GM12878 (cell line): ENCODE data around the gene PRSS56. TPM values are rescaled to one million over a fixed set of nuclear protein-coding genes. Genes with fewer than 3 reads are reported as not detected.

ENCODE experiments used
- ATAC-seq: fragments of 200-7000 bp; cut with Tn5 transposase; 3 replicates; pipeline ENCODE4 v1.9.1; 2020; ENCODE audit warnings: mild to moderate bottlenecking, moderate library complexity
- BruUV-seq: library from RNA; stranded (reverse); fragments of 400-500 nt; replicated peaks from 2 replicates; lab custom pipeline; 2021; lab: Mats Ljungman, UMichigan
- CTCF ChIA-PET: fragments of 300-600 bp; sonication (Branson Sonifier 250); formaldehyde crosslinking; extraction: SDS; loops from one replicate; lab custom pipeline; 2021; ENCODE audit warnings: inconsistent platforms; lab: Yijun Ruan, JAX
- POLR2A ChIA-PET: fragments of 350-600 bp; formaldehyde crosslinking; extraction: SDS; loops from one replicate; lab custom pipeline; 2021; ENCODE audit warnings: inconsistent platforms; lab: Charles Lee
- RAD21 ChIA-PET: fragments of 300-600 bp; sonication (Branson Sonifier 250); formaldehyde crosslinking; loops from one replicate; lab custom pipeline; 2023; ENCODE audit warnings: antibody characterized with exemption; ENCODE audit not compliant: unreplicated experiment; lab: Charles Lee
- SMC1A ChIA-PET: fragments of 300-600 bp; sonication (Branson Sonifier 250); formaldehyde crosslinking; loops from one replicate; lab custom pipeline; 2023; ENCODE audit not compliant: unreplicated experiment, uncharacterized antibody; lab: Charles Lee
- DNase-seq: peaks from one replicate; pipeline ENCODE4 v3.0.0-alpha.2; 2011; ENCODE audit warnings: low read depth, low spot score
- FAIRE-seq: peaks from 3 replicates; lab custom pipeline; 2011; peaks lifted over from hg19 to GRCh38; lab: Jason Lieb, UNC
- H2AFZ ChIP-seq: 2 replicates; pipeline ENCODE4 v1.6.0; 2011; ENCODE audit warnings: low read depth, low read length, control low read depth; ENCODE audit not compliant: control insufficient read depth
- H3K27ac ChIP-seq: 2 replicates; pipeline ENCODE4 v1.5.1; 2011; ENCODE audit warnings: control low read depth; ENCODE audit not compliant: control insufficient read depth, insufficient read depth
- H3K27me3 ChIP-seq, 2 experiments: replicated peaks in 1 of 2; 2 replicates each; pipeline versions ENCODE4 v1.6.0 to v1.6.1; 2011; ENCODE audit warnings: low read length in 1 of 2; ENCODE audit not compliant: control insufficient read depth in 2 of 2, insufficient read depth in 2 of 2
- H3K36me3 ChIP-seq, 2 experiments: 2 replicates each; pipeline ENCODE4 v1.5.1; 2011; ENCODE audit warnings: low read length in 1 of 2; ENCODE audit not compliant: control insufficient read depth in 2 of 2, insufficient read depth in 2 of 2
- H3K4me1 ChIP-seq: 2 replicates; pipeline ENCODE4 v1.6.1; 2011; ENCODE audit warnings: mild to moderate bottlenecking, low read length, moderate library complexity, mixed read lengths; ENCODE audit not compliant: control insufficient read depth, insufficient read depth
- H3K4me2 ChIP-seq: 2 replicates; pipeline ENCODE4 v1.6.0; 2011; ENCODE audit warnings: control low read depth; ENCODE audit not compliant: control insufficient read depth, insufficient read depth
- H3K4me3 ChIP-seq: fragments of 200-600 bp; sonication (generic); 2 replicates; pipeline ENCODE4 v1.5.1; 2016
- H3K79me2 ChIP-seq: 2 replicates; pipeline ENCODE4 v1.6.0; 2011; ENCODE audit warnings: low read length; ENCODE audit not compliant: control insufficient read depth, insufficient read depth
- H3K9ac ChIP-seq: 2 replicates; pipeline ENCODE4 v1.8.0; 2011; ENCODE audit warnings: low read length, control low read depth, mixed read lengths; ENCODE audit not compliant: control insufficient read depth, insufficient read depth
- H3K9me3 ChIP-seq: replicated peaks from 3 replicates; pipeline ENCODE4 v1.5.1; 2011; ENCODE audit warnings: mild to moderate bottlenecking, low read length; ENCODE audit not compliant: control insufficient read depth, insufficient read depth
- H4K20me1 ChIP-seq: 2 replicates; pipeline ENCODE4 v1.6.0; 2011; ENCODE audit not compliant: control insufficient read depth, insufficient read depth
- ATF7 ChIP-seq: fragments of 450-650 bp; IDR thresholded peaks from 2 replicates; pipeline ENCODE4 v1.6.1; 2016; ENCODE audit warnings: low read depth, mild to moderate bottlenecking
- CHD2 ChIP-seq: IDR thresholded peaks from 2 replicates; pipeline ENCODE4 v1.6.1; 2011; ENCODE audit warnings: low read depth, low read length, improper control_type of control experiment, borderline replicate concordance
- EZH2 ChIP-seq: IDR thresholded peaks from 2 replicates; pipeline ENCODE4 v1.6.1; 2012; ENCODE audit warnings: low read depth, mild to moderate bottlenecking, control low read depth, inconsistent platforms, low read length, borderline replicate concordance; ENCODE audit not compliant: control insufficient read depth
- JUNB ChIP-seq: IDR thresholded peaks from 2 replicates; pipeline ENCODE4 v1.6.1; 2016; ENCODE audit warnings: antibody characterized with exemption, mild to moderate bottlenecking
- NBN ChIP-seq: fragments of 450-650 bp; IDR thresholded peaks from 2 replicates; pipeline ENCODE4 v1.6.1; 2016
- NR2C1 ChIP-seq: fragments of 450-650 bp; IDR thresholded peaks from 2 replicates; pipeline ENCODE4 v1.6.1; 2017; ENCODE audit warnings: antibody characterized with exemption, mild to moderate bottlenecking, moderate library complexity
- POLR2A ChIP-seq: IDR thresholded peaks from 2 replicates; pipeline ENCODE4 v1.6.1; 2011; ENCODE audit warnings: low read depth, mild to moderate bottlenecking, low read length
- STAT1 ChIP-seq: fragments of 450-650 bp; conservative IDR thresholded peaks from 2 replicates; pipeline ENCODE4 v1.6.1; 2014; ENCODE audit warnings: antibody characterized with exemption, mild to moderate bottlenecking
- TCF12 ChIP-seq: IDR thresholded peaks from 2 replicates; pipeline ENCODE4 v1.6.1; 2011; ENCODE audit warnings: low read depth, mild to moderate bottlenecking, low read length
- ZNF274 ChIP-seq: IDR thresholded peaks from one replicate; pipeline ENCODE4 v1.8.0; 2011; ENCODE audit not compliant: insufficient read length, insufficient read depth
- WGBS: methylation state at CpG from one replicate; pipeline ENCODE4 v1.1.6; 2016; ENCODE audit warnings: low lambda C conversion rate; ENCODE audit not compliant: insufficient replicate concordance, insufficient coverage; ENCODE audit errors: missing lambda C conversion rate; 5-methylcytosine and 5-hydroxymethylcytosine counted together
- in situ Hi-C: fragments of 300-500 bp; cut with MboI; formaldehyde crosslinking; loops from 9 replicates; pipeline ENCODE4 v1.14.3; 2018; ENCODE audit warnings: mixed read lengths
- intact Hi-C: fragments of 100-400 bp; cut with micrococcal nuclease; formaldehyde crosslinking; loops from one replicate; pipeline ENCODE4 v1.14.2; 2022; ENCODE audit not compliant: unreplicated experiment
- polyA plus RNA-seq, 11 experiments: library from polyadenylated mRNA; depleted of rRNA in 4 of 11; unstranded in 6 of 11; stranded (reverse) in 5 of 11; fragments of >200 nt; fragmentation: Nextera tagmentation in 4 of 11; fragmentation: Illumina TruSeq in 1 of 11; extraction: Ambion mirVana in 4 of 11; extraction: Trizol in 1 of 11; gene quantifications; 1 replicate in 1 of 11; 2 replicates in 10 of 11; pipeline versions ENCODE4 v1.2.1 to v1.2.3, GENCODE V29; 2011 to 2016; ENCODE audit warnings: inconsistent platforms in 2 of 11, missing spikeins in 2 of 11, low read depth in 1 of 11
- total RNA-seq, 4 experiments: library from RNA; depleted of rRNA in 3 of 4; stranded (reverse); fragments of >200 nt in 3 of 4; fragmentation: Illumina TruSeq in 1 of 4; extraction: Trizol in 1 of 4; gene quantifications; 2 replicates each; pipeline versions ENCODE4 v1.2.1 to v1.2.3, GENCODE V29; 2013 to 2021
- TF ChIP-seq, protein P1 (sequence below): fragments of 450-650 bp; IDR thresholded peaks from 2 replicates; pipeline ENCODE4 v1.6.1; 2018; ENCODE audit warnings: mild to moderate bottlenecking, low read depth, moderate library complexity; ENCODE audit not compliant: partially characterized antibody
- TF ChIP-seq, protein P2 (sequence below): fragments of 450-650 bp; IDR thresholded peaks from 2 replicates; pipeline ENCODE4 v1.6.1; 2014; ENCODE audit warnings: mild to moderate bottlenecking
- TF ChIP-seq, protein P3 (sequence below): IDR thresholded peaks from 2 replicates; pipeline ENCODE4 v1.6.1; 2012; ENCODE audit warnings: mild to moderate bottlenecking, low read depth, low read length
- TF ChIP-seq, protein P4 (sequence below): fragments of 450-650 bp; IDR thresholded peaks from 2 replicates; pipeline ENCODE4 v1.6.1; 2016; ENCODE audit warnings: mild to moderate bottlenecking

PRSS56 gene
- total and polyA plus RNA-seq, 10 of the 15 experiments (the other 5 are each of a cell fraction or from before 2014, with no cell fraction given): not detected

DNA sequence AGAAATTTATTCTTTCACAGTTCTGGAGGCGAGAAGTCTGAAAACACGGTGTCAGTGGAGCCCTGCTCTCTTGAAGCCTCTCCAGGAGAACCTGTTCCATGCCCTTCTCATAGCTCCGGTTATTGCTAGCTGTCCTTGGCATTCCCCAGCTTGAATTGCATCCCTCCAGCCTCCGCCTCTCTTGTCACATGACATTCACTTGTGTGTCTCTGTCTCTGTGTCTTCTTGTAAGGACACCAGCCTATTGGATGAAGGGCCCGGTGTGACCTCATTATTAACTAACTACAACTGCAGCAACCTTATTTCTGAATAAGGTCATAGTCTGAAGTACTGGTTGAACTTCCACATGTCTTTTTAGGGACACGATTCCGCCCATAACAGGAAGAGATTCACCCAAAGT, 4.5 kb upstream of the PRSS56 start:
- no peaks in the 10 kb centered on the region for H3K79me2 ChIP-seq
- intact Hi-C loops (loop anchor here (5.0 kb wide), 1 partner anchor 63 kb away; no protein-coding TSS in a partner anchor), in situ Hi-C loops (no loop called here)
- no TSS peak for BruUV-seq
- H3K9me3 ChIP-seq: no peaks in the 10 kb centered on the region
- no peak overlapping the region for H3K4me3 ChIP-seq
- H3K27me3 ChIP-seq: no peaks in the 10 kb centered on the region; a peak in 2 of 4 replicates
- RAD21 ChIA-PET: no interaction called here
- no peak for FAIRE-seq
- H3K27ac ChIP-seq: no peak overlapping the region
- H3K4me2 ChIP-seq: no peak overlapping the region
- H2AFZ ChIP-seq: no peak overlapping the region
- H3K9ac ChIP-seq: no peak overlapping the region
- no peaks in the 10 kb centered on the region for H3K36me3 ChIP-seq
- POLR2A ChIA-PET: no interaction called here
- DNase-seq: no peak
- H4K20me1 ChIP-seq: no peaks in the 10 kb centered on the region
- 32% methylated on average over 7 of the region's 7 CpGs for WGBS
- no peak for ATAC-seq
- TF ChIP-seq ZNF274: no peak
- TF ChIP-seq NR2C1: no peak
- TF ChIP-seq, protein P1, sequence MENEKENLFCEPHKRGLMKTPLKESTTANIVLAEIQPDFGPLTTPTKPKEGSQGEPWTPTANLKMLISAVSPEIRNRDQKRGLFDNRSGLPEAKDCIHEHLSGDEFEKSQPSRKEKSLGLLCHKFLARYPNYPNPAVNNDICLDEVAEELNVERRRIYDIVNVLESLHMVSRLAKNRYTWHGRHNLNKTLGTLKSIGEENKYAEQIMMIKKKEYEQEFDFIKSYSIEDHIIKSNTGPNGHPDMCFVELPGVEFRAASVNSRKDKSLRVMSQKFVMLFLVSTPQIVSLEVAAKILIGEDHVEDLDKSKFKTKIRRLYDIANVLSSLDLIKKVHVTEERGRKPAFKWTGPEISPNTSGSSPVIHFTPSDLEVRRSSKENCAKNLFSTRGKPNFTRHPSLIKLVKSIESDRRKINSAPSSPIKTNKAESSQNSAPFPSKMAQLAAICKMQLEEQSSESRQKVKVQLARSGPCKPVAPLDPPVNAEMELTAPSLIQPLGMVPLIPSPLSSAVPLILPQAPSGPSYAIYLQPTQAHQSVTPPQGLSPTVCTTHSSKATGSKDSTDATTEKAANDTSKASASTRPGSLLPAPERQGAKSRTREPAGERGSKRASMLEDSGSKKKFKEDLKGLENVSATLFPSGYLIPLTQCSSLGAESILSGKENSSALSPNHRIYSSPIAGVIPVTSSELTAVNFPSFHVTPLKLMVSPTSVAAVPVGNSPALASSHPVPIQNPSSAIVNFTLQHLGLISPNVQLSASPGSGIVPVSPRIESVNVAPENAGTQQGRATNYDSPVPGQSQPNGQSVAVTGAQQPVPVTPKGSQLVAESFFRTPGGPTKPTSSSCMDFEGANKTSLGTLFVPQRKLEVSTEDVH: no peak
- no peak for TF ChIP-seq CHD2
- TF ChIP-seq STAT1: no peak
- TF ChIP-seq NBN: no peak
- TF ChIP-seq EZH2: no peak
- TF ChIP-seq, protein P2, sequence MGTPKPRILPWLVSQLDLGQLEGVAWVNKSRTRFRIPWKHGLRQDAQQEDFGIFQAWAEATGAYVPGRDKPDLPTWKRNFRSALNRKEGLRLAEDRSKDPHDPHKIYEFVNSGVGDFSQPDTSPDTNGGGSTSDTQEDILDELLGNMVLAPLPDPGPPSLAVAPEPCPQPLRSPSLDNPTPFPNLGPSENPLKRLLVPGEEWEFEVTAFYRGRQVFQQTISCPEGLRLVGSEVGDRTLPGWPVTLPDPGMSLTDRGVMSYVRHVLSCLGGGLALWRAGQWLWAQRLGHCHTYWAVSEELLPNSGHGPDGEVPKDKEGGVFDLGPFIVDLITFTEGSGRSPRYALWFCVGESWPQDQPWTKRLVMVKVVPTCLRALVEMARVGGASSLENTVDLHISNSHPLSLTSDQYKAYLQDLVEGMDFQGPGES: no peak
- no peak for TF ChIP-seq JUNB
- no peak for TF ChIP-seq POLR2A
- TF ChIP-seq TCF12: no peak
- TF ChIP-seq ATF7: no peak
- TF ChIP-seq, protein P3, sequence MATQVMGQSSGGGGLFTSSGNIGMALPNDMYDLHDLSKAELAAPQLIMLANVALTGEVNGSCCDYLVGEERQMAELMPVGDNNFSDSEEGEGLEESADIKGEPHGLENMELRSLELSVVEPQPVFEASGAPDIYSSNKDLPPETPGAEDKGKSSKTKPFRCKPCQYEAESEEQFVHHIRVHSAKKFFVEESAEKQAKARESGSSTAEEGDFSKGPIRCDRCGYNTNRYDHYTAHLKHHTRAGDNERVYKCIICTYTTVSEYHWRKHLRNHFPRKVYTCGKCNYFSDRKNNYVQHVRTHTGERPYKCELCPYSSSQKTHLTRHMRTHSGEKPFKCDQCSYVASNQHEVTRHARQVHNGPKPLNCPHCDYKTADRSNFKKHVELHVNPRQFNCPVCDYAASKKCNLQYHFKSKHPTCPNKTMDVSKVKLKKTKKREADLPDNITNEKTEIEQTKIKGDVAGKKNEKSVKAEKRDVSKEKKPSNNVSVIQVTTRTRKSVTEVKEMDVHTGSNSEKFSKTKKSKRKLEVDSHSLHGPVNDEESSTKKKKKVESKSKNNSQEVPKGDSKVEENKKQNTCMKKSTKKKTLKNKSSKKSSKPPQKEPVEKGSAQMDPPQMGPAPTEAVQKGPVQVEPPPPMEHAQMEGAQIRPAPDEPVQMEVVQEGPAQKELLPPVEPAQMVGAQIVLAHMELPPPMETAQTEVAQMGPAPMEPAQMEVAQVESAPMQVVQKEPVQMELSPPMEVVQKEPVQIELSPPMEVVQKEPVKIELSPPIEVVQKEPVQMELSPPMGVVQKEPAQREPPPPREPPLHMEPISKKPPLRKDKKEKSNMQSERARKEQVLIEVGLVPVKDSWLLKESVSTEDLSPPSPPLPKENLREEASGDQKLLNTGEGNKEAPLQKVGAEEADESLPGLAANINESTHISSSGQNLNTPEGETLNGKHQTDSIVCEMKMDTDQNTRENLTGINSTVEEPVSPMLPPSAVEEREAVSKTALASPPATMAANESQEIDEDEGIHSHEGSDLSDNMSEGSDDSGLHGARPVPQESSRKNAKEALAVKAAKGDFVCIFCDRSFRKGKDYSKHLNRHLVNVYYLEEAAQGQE: no peak
- TF ChIP-seq, protein P4, sequence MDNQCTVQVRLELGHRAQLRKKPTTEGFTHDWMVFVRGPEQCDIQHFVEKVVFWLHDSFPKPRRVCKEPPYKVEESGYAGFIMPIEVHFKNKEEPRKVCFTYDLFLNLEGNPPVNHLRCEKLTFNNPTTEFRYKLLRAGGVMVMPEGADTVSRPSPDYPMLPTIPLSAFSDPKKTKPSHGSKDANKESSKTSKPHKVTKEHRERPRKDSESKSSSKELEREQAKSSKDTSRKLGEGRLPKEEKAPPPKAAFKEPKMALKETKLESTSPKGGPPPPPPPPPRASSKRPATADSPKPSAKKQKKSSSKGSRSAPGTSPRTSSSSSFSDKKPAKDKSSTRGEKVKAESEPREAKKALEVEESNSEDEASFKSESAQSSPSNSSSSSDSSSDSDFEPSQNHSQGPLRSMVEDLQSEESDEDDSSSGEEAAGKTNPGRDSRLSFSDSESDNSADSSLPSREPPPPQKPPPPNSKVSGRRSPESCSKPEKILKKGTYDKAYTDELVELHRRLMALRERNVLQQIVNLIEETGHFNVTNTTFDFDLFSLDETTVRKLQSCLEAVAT: no peak
- TF ChIP-seq, all 136 proteins: peak for 0
- no peaks in the 10 kb centered on the region for H3K4me1 ChIP-seq
- CTCF ChIA-PET: no interaction called here
- SMC1A ChIA-PET: no interaction called here
